Hindlimb muscle (tissue), 1 donor: ENCODE data around the gene CEP72. TPM values are rescaled to one million over a fixed set of nuclear protein-coding genes. Genes with fewer than 3 reads are reported as not detected.
"Not testable (repeated sequence)": the region's sequence is repeated elsewhere in the genome, so short reads cannot be mapped to it uniquely, and the experiment has no call there.

Source experiments
- DNase-seq: peaks from one replicate; pipeline ENCODE4 v3.0.0-alpha.2; 2013
- polyA plus RNA-seq: library from polyadenylated mRNA; unstranded; fragments of 120-200 nt; gene quantifications from one replicate; pipeline ENCODE4 v1.2.1, GENCODE V29; 2013; ENCODE audit not compliant: insufficient read length

CEP72 gene
- polyA plus RNA-seq, 1 donor = 3.6 TPM

- no peak for DNase-seq
Observed at GRCh38 chr5:673161-673830, 61.2 kb downstream of the CEP72 start.

- peak; percentile 15 for DNase-seq
Observed at GRCh38 chr5:673831-674629, 61.9 kb downstream of the CEP72 start.

GRCh38 chr5:674630-675011 lies 62.5 kb downstream of the CEP72 start:
- no peak for DNase-seq

- no peak for DNase-seq
Observed at GRCh38 chr5:675111-675870, 63.2 kb downstream of the CEP72 start.

GRCh38 chr5:675871-676698 lies 63.9 kb downstream of the CEP72 start:
- no peak for DNase-seq

GRCh38 chr5:676699-677076 lies 64.5 kb downstream of the CEP72 start:
- DNase-seq = no peak

GRCh38 chr5:677131-678101 lies 65.3 kb downstream of the CEP72 start:
- no peak for DNase-seq

- not testable (repeated sequence) for DNase-seq
Observed at GRCh38 chr5:678521-678920, 66.4 kb downstream of the CEP72 start.

GRCh38 chr5:679166-679895 lies 67.2 kb downstream of the CEP72 start:
- not testable (repeated sequence) for DNase-seq

GRCh38 chr5:680118-680795 lies 68.1 kb downstream of the CEP72 start:
- not testable (repeated sequence) for DNase-seq

GRCh38 chr5:680836-681235 lies 68.7 kb downstream of the CEP72 start:
- not testable (repeated sequence) for DNase-seq

GRCh38 chr5:681317-682191 lies 69.4 kb downstream of the CEP72 start:
- DNase-seq = not testable (repeated sequence)

GRCh38 chr5:682216-682615 lies 70.1 kb downstream of the CEP72 start:
- not testable (repeated sequence) for DNase-seq

- DNase-seq = not testable (repeated sequence)
Observed at GRCh38 chr5:682651-683358, 70.7 kb downstream of the CEP72 start.

- DNase-seq = no peak
Observed at GRCh38 chr5:683551-684481, 71.7 kb downstream of the CEP72 start.

GRCh38 chr5:684751-685216 lies 72.6 kb downstream of the CEP72 start:
- no peak for DNase-seq
